ENCODE results near the gene RAB26.

RAB26 gene

GRCh38 chr16:2166263-2167067 lies 18.0 kb downstream of the RAB26 start:
- H2AK5ac ChIP-seq (ENCODE audit: low read length), result no peak overlapping the region
- H4K91ac ChIP-seq (ENCODE audit: low read depth, low read length), result no peak overlapping the region
- H2BK12ac ChIP-seq (ENCODE audit: low read length), result no peak overlapping the region
- H3K4me3 ChIP-seq (ENCODE audit: low read depth, low read length), result no peak overlapping the region
- H2BK5ac ChIP-seq (ENCODE audit: low read depth, low read length, poor library complexity), result no peak overlapping the region
- peaks cover 7% of the 10 kb centered on the region for H3K9me3 ChIP-seq (ENCODE audit: insufficient read depth, low read depth, low read length)
- H2BK120ac ChIP-seq (ENCODE audit: insufficient read depth, low read length, poor library complexity), result no peak overlapping the region
- no peak overlapping the region for H2AFZ ChIP-seq (ENCODE audit: insufficient read depth, low read length, poor library complexity)
- H3K36me3 ChIP-seq (ENCODE audit: control insufficient read depth in 1 of 2, insufficient read depth in 2 of 2, low read length in 2 of 2), result peaks cover 58 to 67% of the 10 kb centered on the region in 2 experiments
- DNase-seq, result no peak
- no peak overlapping the region for H3K4ac ChIP-seq (ENCODE audit: low read depth, low read length)
- no peak overlapping the region for H3K18ac ChIP-seq (ENCODE audit: low read length)
- H3K4me1 ChIP-seq (ENCODE audit: control insufficient read depth in 1 of 2, insufficient read depth in 2 of 2, low read length in 2 of 2), result peaks cover 2 to 4% of the 10 kb centered on the region in 2 experiments
- H3K9ac ChIP-seq (ENCODE audit: low read length), result no peak overlapping the region
- no CpG with 5 or more reads among the region's 17 CpGs for WGBS (ENCODE audit: extremely low coverage, insufficient coverage, insufficient read length)
- H3K27ac ChIP-seq (ENCODE audit: low read depth, low read length), result no peak overlapping the region
- H3K79me2 ChIP-seq (ENCODE audit: control insufficient read depth, insufficient read depth, low read length, poor library complexity), result peaks cover 2% of the 10 kb centered on the region
- H4K12ac ChIP-seq (ENCODE audit: low read depth, low read length), result no peak overlapping the region
- H3K4me2 ChIP-seq (ENCODE audit: low read length), result no peak overlapping the region
- H3K23ac ChIP-seq (ENCODE audit: low read length), result no peak overlapping the region
- H4K8ac ChIP-seq (ENCODE audit: low read depth, low read length), result no peak overlapping the region
- no peak overlapping the region for H3K14ac ChIP-seq (ENCODE audit: low read length)
- H3K27me3 ChIP-seq (ENCODE audit: insufficient read depth, low read length), result no peaks in the 10 kb centered on the region
- no peaks in the 10 kb centered on the region for H3K79me1 ChIP-seq (ENCODE audit: low read length)

GRCh38 chr16:2167068-2167638 lies 18.7 kb downstream of the RAB26 start:
- no peak overlapping the region for H4K91ac ChIP-seq (ENCODE audit: low read depth, low read length)
- no peak overlapping the region for H3K18ac ChIP-seq (ENCODE audit: low read length)
- H3K36me3 ChIP-seq (ENCODE audit: control insufficient read depth in 1 of 2, insufficient read depth in 2 of 2, low read length in 2 of 2), result peaks cover 64 to 72% of the 10 kb centered on the region in 2 experiments
- H3K4me3 ChIP-seq (ENCODE audit: low read depth, low read length), result no peak overlapping the region
- no peak overlapping the region for H2AFZ ChIP-seq (ENCODE audit: insufficient read depth, low read length, poor library complexity)
- H3K4me1 ChIP-seq (ENCODE audit: control insufficient read depth in 1 of 2, insufficient read depth in 2 of 2, low read length in 2 of 2), result peaks cover 2 to 4% of the 10 kb centered on the region in 2 experiments
- H2AK5ac ChIP-seq (ENCODE audit: low read length), result no peak overlapping the region
- H3K9ac ChIP-seq (ENCODE audit: low read length), result no peak overlapping the region
- no peak overlapping the region for H2BK5ac ChIP-seq (ENCODE audit: low read depth, low read length, poor library complexity)
- no CpG with 5 or more reads among the region's 18 CpGs for WGBS (ENCODE audit: extremely low coverage, insufficient coverage, insufficient read length)
- peaks cover 7% of the 10 kb centered on the region for H3K9me3 ChIP-seq (ENCODE audit: insufficient read depth, low read depth, low read length)
- no peak overlapping the region for H4K12ac ChIP-seq (ENCODE audit: low read depth, low read length)
- H3K4ac ChIP-seq (ENCODE audit: low read depth, low read length), result no peak overlapping the region
- H3K79me1 ChIP-seq (ENCODE audit: low read length), result no peaks in the 10 kb centered on the region
- H3K4me2 ChIP-seq (ENCODE audit: low read length), result no peak overlapping the region
- H3K14ac ChIP-seq (ENCODE audit: low read length), result no peak overlapping the region
- H3K79me2 ChIP-seq (ENCODE audit: control insufficient read depth, insufficient read depth, low read length, poor library complexity), result peaks cover 2% of the 10 kb centered on the region
- no peaks in the 10 kb centered on the region for H3K27me3 ChIP-seq (ENCODE audit: insufficient read depth, low read length)
- H3K27ac ChIP-seq (ENCODE audit: low read depth, low read length), result no peak overlapping the region
- DNase-seq, result no peak
- no peak overlapping the region for H2BK120ac ChIP-seq (ENCODE audit: insufficient read depth, low read length, poor library complexity)
- no peak overlapping the region for H4K8ac ChIP-seq (ENCODE audit: low read depth, low read length)
- no peak overlapping the region for H3K23ac ChIP-seq (ENCODE audit: low read length)
- H2BK12ac ChIP-seq (ENCODE audit: low read length), result no peak overlapping the region

- Histone ChIP-seq H2BK5ac (ENCODE audit: low read depth, low read length, poor library complexity) (no peak overlapping the region), H2AK5ac (ENCODE audit: low read length) (no peak overlapping the region), H3K4ac (ENCODE audit: low read depth, low read length) (no peak overlapping the region), H4K8ac (ENCODE audit: low read depth, low read length) (no peak overlapping the region), H3K79me1 (ENCODE audit: low read length) (no peaks in the 10 kb centered on the region), H3K23ac (ENCODE audit: low read length) (no peak overlapping the region), H4K91ac (ENCODE audit: low read depth, low read length) (no peak overlapping the region), H2BK12ac (ENCODE audit: low read length) (no peak overlapping the region), H3K27me3 (ENCODE audit: insufficient read depth, low read length) (no peaks in the 10 kb centered on the region), H2BK120ac (ENCODE audit: insufficient read depth, low read length, poor library complexity) (no peak overlapping the region), H3K4me2 (ENCODE audit: low read length) (no peak overlapping the region), H3K14ac (ENCODE audit: low read length) (no peak overlapping the region), H3K4me1 (ENCODE audit: control insufficient read depth in 1 of 2, insufficient read depth in 2 of 2, low read length in 2 of 2) (no peaks in the 10 kb centered on the region), H3K9me3 (ENCODE audit: insufficient read depth, low read depth, low read length) (peaks cover 5% of the 10 kb centered on the region), H3K27ac (ENCODE audit: low read depth, low read length) (no peak overlapping the region), H4K12ac (ENCODE audit: low read depth, low read length) (no peak overlapping the region), H3K9ac (ENCODE audit: low read length) (no peak overlapping the region), H3K4me3 (ENCODE audit: low read depth, low read length) (no peak overlapping the region), H3K36me3 (ENCODE audit: control insufficient read depth in 1 of 2, insufficient read depth in 2 of 2, low read length in 2 of 2) (peaks cover 86 to 89% of the 10 kb centered on the region in 2 experiments), H2AFZ (ENCODE audit: insufficient read depth, low read length, poor library complexity) (no peak overlapping the region), H3K79me2 (ENCODE audit: control insufficient read depth, insufficient read depth, low read length, poor library complexity) (no peaks in the 10 kb centered on the region), H3K18ac (ENCODE audit: low read length) (no peak overlapping the region)
- no CpG with 5 or more reads among the region's 18 CpGs for WGBS (ENCODE audit: extremely low coverage, insufficient coverage, insufficient read length)
- no peak for DNase-seq
These were observed 21.7 kb downstream of the RAB26 start for GRCh38 chr16:2170080-2170479.

- no peak overlapping the region for H3K4me3 ChIP-seq (ENCODE audit: low read depth, low read length)
- no peak overlapping the region for H4K8ac ChIP-seq (ENCODE audit: low read depth, low read length)
- no peak overlapping the region for H4K91ac ChIP-seq (ENCODE audit: low read depth, low read length)
- no CpG with 5 or more reads among the region's 47 CpGs for WGBS (ENCODE audit: extremely low coverage, insufficient coverage, insufficient read length)
- no peaks in the 10 kb centered on the region for H3K79me2 ChIP-seq (ENCODE audit: control insufficient read depth, insufficient read depth, low read length, poor library complexity)
- no peak overlapping the region for H2BK12ac ChIP-seq (ENCODE audit: low read length)
- no peak overlapping the region for H3K4ac ChIP-seq (ENCODE audit: low read depth, low read length)
- H3K4me1 ChIP-seq (ENCODE audit: control insufficient read depth in 1 of 2, insufficient read depth in 2 of 2, low read length in 2 of 2), result no peaks in the 10 kb centered on the region
- H3K27me3 ChIP-seq (ENCODE audit: insufficient read depth, low read length), result no peaks in the 10 kb centered on the region
- H3K79me1 ChIP-seq (ENCODE audit: low read length), result no peaks in the 10 kb centered on the region
- H4K12ac ChIP-seq (ENCODE audit: low read depth, low read length), result no peak overlapping the region
- no peak overlapping the region for H3K4me2 ChIP-seq (ENCODE audit: low read length)
- H3K14ac ChIP-seq (ENCODE audit: low read length), result no peak overlapping the region
- H2BK5ac ChIP-seq (ENCODE audit: low read depth, low read length, poor library complexity), result no peak overlapping the region
- no peak overlapping the region for H3K9ac ChIP-seq (ENCODE audit: low read length)
- no peak overlapping the region for H3K23ac ChIP-seq (ENCODE audit: low read length)
- no peak overlapping the region for H2AK5ac ChIP-seq (ENCODE audit: low read length)
- H3K18ac ChIP-seq (ENCODE audit: low read length), result no peak overlapping the region
- H2BK120ac ChIP-seq (ENCODE audit: insufficient read depth, low read length, poor library complexity), result no peak overlapping the region
- no peak overlapping the region for H2AFZ ChIP-seq (ENCODE audit: insufficient read depth, low read length, poor library complexity)
- H3K27ac ChIP-seq (ENCODE audit: low read depth, low read length), result no peak overlapping the region
- peaks cover 2% of the 10 kb centered on the region for H3K9me3 ChIP-seq (ENCODE audit: insufficient read depth, low read depth, low read length)
- no peak for DNase-seq
- peaks cover 91% of the 10 kb centered on the region in 2 experiments for H3K36me3 ChIP-seq (ENCODE audit: control insufficient read depth in 1 of 2, insufficient read depth in 2 of 2, low read length in 2 of 2)
These were observed 22.4 kb downstream of the RAB26 start for GRCh38 chr16:2170587-2171435.

Data from trophoblast cell (in vitro differentiated cells and primary cell).